ENCODE measurements around the gene CALML3. TPM values are rescaled to one million over a fixed set of nuclear protein-coding genes. Genes with fewer than 3 reads are reported as not detected.

Gene CALML3
- total and polyA plus RNA-seq, 2 donors = 142 to 144 TPM

- Histone ChIP-seq H3K4me3 (ENCODE audit: low read length in 2 of 2) (no peak overlapping the region), H3K27ac (ENCODE audit: low read depth in 1 of 2, low read length in 1 of 2) (no peak overlapping the region), H3K27me3 (ENCODE audit: control insufficient read depth in 2 of 2, insufficient read depth in 1 of 2, low read length in 1 of 2) (peaks cover 0 to 4% of the 10 kb centered on the region in 2 donors), H3K4me1 (ENCODE audit: control insufficient read depth in 2 of 2, insufficient read depth in 2 of 2, low read length in 2 of 2) (peaks cover 0 to 20% of the 10 kb centered on the region in 2 donors), H3K9me3 (ENCODE audit: control insufficient read depth in 2 of 2, insufficient read depth in 1 of 2, low read length in 1 of 2) (no peaks in the 10 kb centered on the region), H3K36me3 (ENCODE audit: control insufficient read depth in 2 of 2, insufficient read depth in 2 of 2, low read length in 1 of 2) (no peaks in the 10 kb centered on the region)
- no peak for DNase-seq (ENCODE audit: low read depth in 6 of 9, low spot score in 9 of 9)
- 84% methylated on average over 10 of the region's 10 CpGs for WGBS
Observed at GRCh38 chr10:5515948-5516761, 8.6 kb upstream of the CALML3 start.

DNA sequence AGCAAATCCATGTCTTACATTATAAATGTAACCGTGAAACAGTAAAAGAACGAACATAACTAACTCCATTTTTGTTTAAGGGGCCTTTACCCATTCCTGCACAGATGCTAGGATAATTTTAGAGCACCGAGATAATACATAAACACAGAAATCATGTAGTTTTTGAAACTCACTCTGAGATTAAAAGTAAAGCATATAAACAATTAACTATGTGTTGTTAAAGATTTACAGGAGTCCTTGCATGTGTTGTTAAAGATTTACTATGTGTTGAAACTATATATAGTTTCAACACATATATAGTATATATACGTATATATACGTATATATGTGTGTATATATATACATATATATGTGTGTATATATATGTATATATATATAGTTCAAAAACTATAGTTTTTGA is 7.2 kb upstream of the CALML3 start:
- no peak overlapping the region for H3K4me3 ChIP-seq (ENCODE audit: low read length in 2 of 2)
- 95% methylated on average over 5 of the region's 5 CpGs for WGBS

DNA sequence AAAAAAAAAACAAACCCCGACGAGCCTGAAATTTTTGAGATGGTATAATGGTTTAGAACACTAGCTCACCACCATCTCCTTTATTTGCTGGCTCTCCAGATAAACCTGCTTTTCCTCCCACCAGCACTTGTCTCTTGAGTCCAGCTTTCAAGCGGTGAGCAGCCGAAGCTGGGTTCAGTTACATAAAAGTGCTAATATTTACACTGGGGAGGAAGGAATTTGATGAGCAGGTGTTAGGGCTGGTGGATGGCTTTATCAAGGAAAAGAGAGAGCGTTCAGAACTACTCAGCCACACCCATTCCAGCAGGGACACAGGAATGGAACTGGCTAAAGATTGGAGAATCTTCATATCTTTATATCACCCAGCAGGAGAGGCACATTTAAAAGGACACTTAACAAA is 6.6 kb upstream of the CALML3 start:
- H3K9me3 ChIP-seq (ENCODE audit: control insufficient read depth in 2 of 2, insufficient read depth in 1 of 2, low read length in 1 of 2) = no peaks in the 10 kb centered on the region
- no peak overlapping the region for H3K27ac ChIP-seq (ENCODE audit: low read depth in 1 of 2, low read length in 1 of 2)
- peaks cover 0 to 2% of the 10 kb centered on the region in 2 donors for H3K27me3 ChIP-seq (ENCODE audit: control insufficient read depth in 2 of 2, insufficient read depth in 1 of 2, low read length in 1 of 2)
- H3K36me3 ChIP-seq (ENCODE audit: control insufficient read depth in 2 of 2, insufficient read depth in 2 of 2, low read length in 1 of 2) = no peaks in the 10 kb centered on the region
- no peak for DNase-seq (ENCODE audit: low read depth in 6 of 9, low spot score in 9 of 9)
- H3K4me3 ChIP-seq (ENCODE audit: low read length in 2 of 2) = no peak overlapping the region
- 90% methylated on average over 5 of the region's 5 CpGs for WGBS
- peaks cover 0 to 12% of the 10 kb centered on the region in 2 donors for H3K4me1 ChIP-seq (ENCODE audit: control insufficient read depth in 2 of 2, insufficient read depth in 2 of 2, low read length in 2 of 2)

More for the DNA sequence above, 7.2 kb upstream of the CALML3 start:
- H3K27me3 ChIP-seq (ENCODE audit: control insufficient read depth in 2 of 2, insufficient read depth in 1 of 2, low read length in 1 of 2) = peaks cover 0 to 2% of the 10 kb centered on the region in 2 donors
- H3K9me3 ChIP-seq (ENCODE audit: control insufficient read depth in 2 of 2, insufficient read depth in 1 of 2, low read length in 1 of 2) = no peaks in the 10 kb centered on the region
- H3K27ac ChIP-seq (ENCODE audit: low read depth in 1 of 2, low read length in 1 of 2) = no peak overlapping the region
- H3K4me1 ChIP-seq (ENCODE audit: control insufficient read depth in 2 of 2, insufficient read depth in 2 of 2, low read length in 2 of 2) = peaks cover 0 to 18% of the 10 kb centered on the region in 2 donors
- DNase-seq (ENCODE audit: low read depth in 6 of 9, low spot score in 9 of 9) = no peak
- no peaks in the 10 kb centered on the region for H3K36me3 ChIP-seq (ENCODE audit: control insufficient read depth in 2 of 2, insufficient read depth in 2 of 2, low read length in 1 of 2)

- Histone ChIP-seq H3K4me1 (ENCODE audit: control insufficient read depth in 2 of 2, insufficient read depth in 2 of 2, low read length in 2 of 2) (peaks cover 0 to 10% of the 10 kb centered on the region in 2 donors), H3K9me3 (ENCODE audit: control insufficient read depth in 2 of 2, insufficient read depth in 1 of 2, low read length in 1 of 2) (no peaks in the 10 kb centered on the region), H3K27me3 (ENCODE audit: control insufficient read depth in 2 of 2, insufficient read depth in 1 of 2, low read length in 1 of 2) (peaks cover 0 to 2% of the 10 kb centered on the region in 2 donors), H3K27ac (ENCODE audit: low read depth in 1 of 2, low read length in 1 of 2) (no peak overlapping the region), H3K36me3 (ENCODE audit: control insufficient read depth in 2 of 2, insufficient read depth in 2 of 2, low read length in 1 of 2) (no peaks in the 10 kb centered on the region), H3K4me3 (ENCODE audit: low read length in 2 of 2) (no peak overlapping the region)
- 96% methylated on average over 3 of the region's 3 CpGs for WGBS
- no peak for DNase-seq (ENCODE audit: low read depth in 6 of 9, low spot score in 9 of 9)
Observed at GRCh38 chr10:5519054-5519453, 5.7 kb upstream of the CALML3 start.

DNA sequence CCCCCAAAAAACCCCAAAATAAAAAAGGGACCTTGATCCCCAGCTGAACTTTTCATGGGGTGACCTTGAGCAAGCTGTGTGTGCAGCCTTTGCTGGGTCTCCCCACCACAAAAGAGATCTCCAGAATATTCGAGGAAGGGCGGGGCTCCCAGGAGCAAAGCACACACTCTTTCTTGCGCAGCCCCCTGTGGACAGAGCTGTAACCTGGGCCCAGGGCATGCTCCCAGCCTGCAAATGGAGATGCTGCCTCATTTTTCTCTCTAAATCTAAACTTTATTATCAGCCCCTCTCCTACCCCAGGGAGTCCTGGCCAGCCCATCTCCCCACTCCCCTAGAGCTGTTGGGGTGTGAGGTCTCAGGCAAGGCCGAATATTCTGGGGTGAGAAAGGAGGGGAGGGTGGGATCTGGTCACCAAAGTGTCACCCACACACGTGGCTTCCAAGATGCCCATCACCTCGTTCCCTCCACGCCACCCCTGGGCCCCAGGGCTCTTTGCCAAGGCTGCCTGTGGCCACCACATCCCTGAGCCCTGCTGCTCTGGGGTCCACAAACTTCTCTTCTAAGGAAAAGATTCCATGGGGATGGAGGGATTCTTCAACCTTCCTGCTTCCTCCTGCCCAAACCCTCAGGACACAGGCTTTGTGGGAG is 1.7 kb upstream of the CALML3 start:
- no peak overlapping the region for H3K4me3 ChIP-seq (ENCODE audit: low read length in 2 of 2)
- no peaks in the 10 kb centered on the region for H3K27me3 ChIP-seq (ENCODE audit: control insufficient read depth in 2 of 2, insufficient read depth in 1 of 2, low read length in 1 of 2)
- no peak for DNase-seq (ENCODE audit: low read depth in 6 of 9, low spot score in 9 of 9)
- no peaks in the 10 kb centered on the region for H3K9me3 ChIP-seq (ENCODE audit: control insufficient read depth in 2 of 2, insufficient read depth in 1 of 2, low read length in 1 of 2)
- H3K4me1 ChIP-seq (ENCODE audit: control insufficient read depth in 2 of 2, insufficient read depth in 2 of 2, low read length in 2 of 2) = peaks cover 4 to 16% of the 10 kb centered on the region in 2 donors
- H3K27ac ChIP-seq (ENCODE audit: low read depth in 1 of 2, low read length in 1 of 2) = no peak overlapping the region
- H3K36me3 ChIP-seq (ENCODE audit: control insufficient read depth in 2 of 2, insufficient read depth in 2 of 2, low read length in 1 of 2) = no peaks in the 10 kb centered on the region
- WGBS = 81% methylated on average over 7 of the region's 7 CpGs

DNA sequence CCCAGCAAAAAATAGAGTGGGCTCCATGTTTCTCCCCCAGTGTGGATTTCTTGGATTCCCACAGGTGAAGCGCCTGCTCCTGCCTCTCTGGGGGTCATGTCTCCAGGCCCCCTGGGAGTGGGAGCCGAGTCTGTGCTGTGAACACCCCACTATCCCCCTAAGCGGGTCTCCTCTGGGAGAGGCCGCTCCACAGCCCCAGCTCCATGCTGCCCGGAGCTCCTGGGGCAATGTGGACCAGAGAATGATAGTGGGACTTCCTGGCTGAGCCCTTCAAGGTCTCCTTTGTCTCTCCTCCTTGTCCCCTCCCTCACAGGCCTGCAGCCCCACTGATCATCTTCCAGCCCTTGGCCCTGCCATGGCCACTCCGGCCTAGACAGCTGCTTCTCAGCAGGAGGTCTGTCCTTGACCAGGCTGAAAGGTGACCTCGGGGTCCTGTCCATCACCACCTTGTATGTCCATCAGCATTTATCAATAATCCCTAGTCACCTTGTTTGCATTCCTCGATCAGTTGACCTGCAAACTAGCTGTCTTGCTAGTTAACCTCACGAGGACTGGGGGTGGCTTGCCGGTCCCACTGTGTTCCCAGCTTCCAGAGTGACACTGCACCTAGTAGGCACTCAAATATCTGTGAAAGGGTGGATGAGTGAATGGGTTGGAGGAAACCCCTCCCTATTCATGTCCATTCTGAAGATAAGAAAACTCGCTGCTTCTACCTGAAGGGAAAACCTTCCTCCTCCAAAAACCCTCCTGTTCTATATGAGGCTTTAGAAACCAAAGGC is 776 bp upstream of the CALML3 start:
- Histone ChIP-seq H3K4me3 (ENCODE audit: low read length in 2 of 2) (no peak overlapping the region), H3K27ac (ENCODE audit: low read depth in 1 of 2, low read length in 1 of 2) (peak overlapping the region in 1 of 2 donors; percentile 36)
- no peak for DNase-seq (ENCODE audit: low read depth in 6 of 9, low spot score in 9 of 9)

GRCh38 chr10:5525561-5526341 is 990 bp downstream of the CALML3 start:
- H3K4me1 ChIP-seq (ENCODE audit: control insufficient read depth in 2 of 2, insufficient read depth in 2 of 2, low read length in 2 of 2) = peaks cover 4 to 17% of the 10 kb centered on the region in 2 donors
- WGBS = 89% methylated on average over 34 of the region's 34 CpGs
- H3K9me3 ChIP-seq (ENCODE audit: control insufficient read depth in 2 of 2, insufficient read depth in 1 of 2, low read length in 1 of 2) = no peaks in the 10 kb centered on the region
- peak overlapping the region; percentile 22 to 39 for H3K4me3 ChIP-seq (ENCODE audit: low read length in 2 of 2)
- no peak for DNase-seq (ENCODE audit: low read depth in 6 of 9, low spot score in 9 of 9)
- no peaks in the 10 kb centered on the region for H3K36me3 ChIP-seq (ENCODE audit: control insufficient read depth in 2 of 2, insufficient read depth in 2 of 2, low read length in 1 of 2)
- H3K27ac ChIP-seq (ENCODE audit: low read depth in 1 of 2, low read length in 1 of 2) = peak overlapping the region in 1 of 2 donors; percentile 68
- no peaks in the 10 kb centered on the region for H3K27me3 ChIP-seq (ENCODE audit: control insufficient read depth in 2 of 2, insufficient read depth in 1 of 2, low read length in 1 of 2)

More for the DNA sequence above, 776 bp upstream of the CALML3 start:
- H3K4me1 ChIP-seq (ENCODE audit: control insufficient read depth in 2 of 2, insufficient read depth in 2 of 2, low read length in 2 of 2) = peaks cover 4 to 17% of the 10 kb centered on the region in 2 donors
- 95% methylated on average over 11 of the region's 11 CpGs for WGBS
- H3K27me3 ChIP-seq (ENCODE audit: control insufficient read depth in 2 of 2, insufficient read depth in 1 of 2, low read length in 1 of 2) = no peaks in the 10 kb centered on the region
- H3K36me3 ChIP-seq (ENCODE audit: control insufficient read depth in 2 of 2, insufficient read depth in 2 of 2, low read length in 1 of 2) = no peaks in the 10 kb centered on the region
- H3K9me3 ChIP-seq (ENCODE audit: control insufficient read depth in 2 of 2, insufficient read depth in 1 of 2, low read length in 1 of 2) = no peaks in the 10 kb centered on the region

DNA sequence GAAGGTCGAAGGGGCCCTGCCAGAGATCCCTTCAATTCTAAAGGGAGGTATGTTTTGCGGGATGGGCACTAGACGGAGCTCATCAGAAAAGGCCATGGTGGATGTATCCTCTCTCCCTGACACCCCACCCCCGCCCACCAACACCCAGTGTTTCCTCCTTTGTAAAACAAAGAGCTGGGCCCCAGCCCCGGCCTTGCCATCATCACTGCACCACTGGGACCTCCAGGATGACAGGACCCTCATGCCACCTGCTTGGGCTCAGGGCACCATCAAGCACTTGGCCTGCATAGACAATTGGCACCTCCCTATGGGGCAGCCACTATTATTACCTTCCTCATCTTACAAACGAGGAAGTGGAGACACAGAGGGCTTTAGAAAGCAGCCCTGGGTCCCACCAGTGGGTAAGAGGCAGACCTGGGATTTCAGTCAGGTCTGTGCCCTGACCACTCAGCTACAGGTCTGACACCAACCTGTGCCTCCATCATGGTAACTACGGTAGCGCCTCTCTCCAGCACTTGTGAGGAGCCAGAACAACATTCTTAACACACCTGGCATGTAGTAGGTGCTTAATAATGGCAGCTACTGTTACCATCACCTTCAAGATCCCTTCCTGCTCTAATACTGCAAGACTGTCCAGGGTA is 2.0 kb downstream of the CALML3 start:
- H3K27me3 ChIP-seq (ENCODE audit: control insufficient read depth in 2 of 2, insufficient read depth in 1 of 2, low read length in 1 of 2) = no peaks in the 10 kb centered on the region
- no peaks in the 10 kb centered on the region for H3K9me3 ChIP-seq (ENCODE audit: control insufficient read depth in 2 of 2, insufficient read depth in 1 of 2, low read length in 1 of 2)
- H3K36me3 ChIP-seq (ENCODE audit: control insufficient read depth in 2 of 2, insufficient read depth in 2 of 2, low read length in 1 of 2) = no peaks in the 10 kb centered on the region
- 91% methylated on average over 8 of the region's 8 CpGs for WGBS
- peak overlapping the region in 1 of 2 donors; percentile 39 for H3K4me3 ChIP-seq (ENCODE audit: low read length in 2 of 2)
- no peak overlapping the region for H3K27ac ChIP-seq (ENCODE audit: low read depth in 1 of 2, low read length in 1 of 2)
- H3K4me1 ChIP-seq (ENCODE audit: control insufficient read depth in 2 of 2, insufficient read depth in 2 of 2, low read length in 2 of 2) = peaks cover 4 to 17% of the 10 kb centered on the region in 2 donors
- DNase-seq (ENCODE audit: low read depth in 6 of 9, low spot score in 9 of 9) = no peak

Measured in thymus (tissue), 11 donors.